NK-92 (cell line): ENCODE data around the gene S100B.

ENCODE experiments used
- DNase-seq: peaks from one replicate; lab custom pipeline; 2025; ENCODE audit not compliant: unreplicated experiment; lab: John Stamatoyannopoulos, UW

The S100B gene

DNA sequence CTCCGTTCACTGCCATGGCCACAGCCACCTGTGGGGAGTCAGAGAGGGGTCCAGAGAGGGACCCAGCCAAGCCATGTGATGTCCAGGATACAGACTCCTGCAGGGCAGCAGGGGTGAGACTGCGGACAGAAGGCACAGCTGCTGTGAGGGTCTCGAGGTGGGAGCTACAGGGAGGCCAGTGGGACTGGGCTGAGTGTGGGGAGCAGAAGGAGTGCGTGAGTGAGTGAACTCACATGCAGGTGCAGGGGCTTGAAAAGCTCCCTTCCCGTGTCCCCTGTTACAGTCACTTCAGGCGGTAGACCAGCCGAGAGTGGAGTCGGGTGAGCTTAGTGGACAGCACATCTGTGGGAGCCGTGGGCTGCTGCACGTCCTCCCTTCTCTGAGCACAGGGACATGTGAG lies 42.4 kb downstream of the S100B start:
- DNase-seq = no peak

DNA sequence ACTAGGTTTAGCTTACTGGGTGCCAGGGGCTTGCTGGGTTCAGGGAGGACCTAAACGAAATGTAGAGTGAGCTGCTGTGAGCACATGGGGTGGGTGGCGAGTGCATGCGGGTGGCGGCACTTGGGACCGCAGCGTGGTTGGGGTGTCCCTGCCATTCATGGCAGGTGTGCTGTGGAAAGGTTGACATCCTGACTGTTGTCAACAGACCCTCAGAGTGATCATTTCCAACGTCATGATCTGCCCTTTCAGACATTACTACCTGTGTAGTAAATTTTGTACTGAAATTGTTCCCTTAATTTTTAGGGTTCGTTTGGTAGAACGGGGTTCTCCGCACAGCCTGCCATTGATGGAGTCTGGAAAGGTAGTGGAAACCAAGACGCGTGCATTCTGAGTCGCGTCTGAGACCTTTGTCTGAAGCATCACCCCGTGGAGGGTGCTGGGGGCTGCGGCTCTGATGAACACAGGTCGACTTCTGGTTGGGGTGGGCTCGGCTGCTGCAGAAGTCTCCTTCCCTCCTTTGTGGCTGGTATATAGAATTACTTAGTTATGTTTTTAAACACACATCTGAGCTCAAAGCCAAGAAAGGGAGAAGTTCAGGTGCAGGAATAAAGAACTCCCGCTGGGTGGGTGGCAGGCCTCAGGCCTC lies 43.3 kb downstream of the S100B start:
- DNase-seq = no peak

DNA sequence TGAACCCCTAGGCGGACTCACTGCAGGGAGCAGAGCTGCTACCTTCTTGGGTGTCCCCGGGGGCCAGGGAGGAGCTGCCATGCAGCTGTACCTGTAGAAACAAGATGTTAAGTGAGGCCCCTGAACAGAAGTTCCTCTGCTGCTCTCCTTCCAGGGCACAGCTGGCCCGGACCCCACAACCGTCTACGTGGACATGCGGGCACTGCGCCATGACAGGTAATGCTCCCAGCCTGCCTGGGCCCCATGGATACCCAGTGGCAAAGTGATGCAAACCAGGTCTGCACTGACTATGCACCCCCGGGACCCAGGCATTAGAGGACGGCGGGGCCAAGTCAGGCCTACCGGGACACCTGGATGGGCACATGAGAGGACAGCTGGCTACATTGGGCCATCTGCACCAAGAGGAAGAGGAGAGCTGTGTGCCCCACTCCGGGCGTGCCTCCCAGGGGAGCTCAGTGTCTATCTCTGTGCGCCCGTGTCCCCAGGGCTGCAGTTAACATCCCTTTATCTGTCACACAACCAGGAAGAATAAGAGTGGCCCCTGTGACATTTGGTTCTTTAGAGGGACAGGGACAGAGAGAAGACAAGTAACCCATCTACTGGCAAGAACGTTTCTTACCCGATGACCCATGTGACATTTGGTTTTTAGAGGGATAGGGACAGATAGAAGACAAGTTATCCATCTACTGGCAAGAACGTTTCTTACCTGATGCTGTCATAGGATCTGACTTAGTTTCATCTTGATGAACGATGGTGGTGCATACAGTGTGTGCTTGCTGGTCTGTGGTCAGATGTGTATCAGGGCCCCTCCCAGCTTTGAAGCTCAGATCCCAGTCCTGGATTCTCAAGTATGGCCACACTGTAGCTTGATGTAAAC lies 44.1 kb downstream of the S100B start:
- DNase-seq = no peak

DNA sequence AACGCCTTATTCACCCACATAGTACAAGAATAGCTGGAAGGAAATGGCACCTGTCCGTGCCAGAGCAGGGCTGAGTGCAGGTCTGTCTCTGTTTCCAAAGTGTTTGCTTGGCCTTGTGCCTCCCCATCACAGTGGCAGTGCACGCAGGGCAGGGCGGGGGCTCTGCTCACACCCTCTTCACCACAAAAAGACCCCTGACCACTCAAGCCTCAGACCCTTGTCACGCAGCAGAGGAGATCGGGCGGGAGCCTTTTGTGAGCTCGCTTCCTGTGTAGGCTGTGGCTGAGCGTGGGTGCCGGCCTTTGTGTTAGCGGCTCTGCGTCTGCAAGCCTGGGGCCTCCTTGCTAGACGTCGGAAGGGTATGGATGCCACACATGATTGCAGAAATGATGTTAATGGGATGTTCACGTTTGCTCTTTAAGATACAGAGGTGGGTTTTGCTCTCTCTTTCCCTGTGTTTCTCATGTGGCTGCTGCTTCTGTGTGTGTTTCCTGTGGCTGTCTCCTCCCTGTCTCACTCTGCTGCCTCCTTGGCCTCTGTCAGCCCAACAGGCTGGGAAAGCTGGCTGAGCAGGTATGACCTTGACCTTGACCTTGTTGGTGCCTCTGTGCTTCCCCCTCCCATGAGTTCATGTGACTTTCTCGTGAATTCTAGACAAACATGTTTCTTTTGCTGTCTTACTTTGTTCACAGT lies 45.4 kb downstream of the S100B start:
- no peak for DNase-seq

DNA sequence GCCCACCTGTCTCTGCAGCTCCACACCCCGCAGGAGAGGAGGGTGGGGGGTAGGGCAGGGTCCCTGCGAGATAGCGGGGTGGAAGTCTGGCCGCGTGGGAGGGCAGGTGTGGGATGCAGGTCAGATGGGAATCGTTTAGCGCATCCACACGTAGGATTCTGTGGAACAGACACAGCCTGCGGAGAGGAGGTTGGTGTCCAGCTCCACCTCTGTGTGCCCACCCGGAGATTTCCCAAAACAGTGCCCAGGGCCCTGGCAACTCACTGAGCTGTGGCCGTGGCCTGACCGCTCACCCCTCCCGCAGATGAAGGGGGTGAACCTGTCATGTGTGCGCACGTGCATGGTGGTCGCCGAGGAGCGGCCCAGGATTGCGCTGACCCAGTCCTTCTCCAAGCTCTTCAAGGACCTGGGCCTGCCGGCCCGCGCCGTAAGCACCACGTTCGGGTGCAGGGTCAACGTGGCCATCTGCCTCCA lies 46.9 kb downstream of the S100B start:
- no peak for DNase-seq

DNA sequence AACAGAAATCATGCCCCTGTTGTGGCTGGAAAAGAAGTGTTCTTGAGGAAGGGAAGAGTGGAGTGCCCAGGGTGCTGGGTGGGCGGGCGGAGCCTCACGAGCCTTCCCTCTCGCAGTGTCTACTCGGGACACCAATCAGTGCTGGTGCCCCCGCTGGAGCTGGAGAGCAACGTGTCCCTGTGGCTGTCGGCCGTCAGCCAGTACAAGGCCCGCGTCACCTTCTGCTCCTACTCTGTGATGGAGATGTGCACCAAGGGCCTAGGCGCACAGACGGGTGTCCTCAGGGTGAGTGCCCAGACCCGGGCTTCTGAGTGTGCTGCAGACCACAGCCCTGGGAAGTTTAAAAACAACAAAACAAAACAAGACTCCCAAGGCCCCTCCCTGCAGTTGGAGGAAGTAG lies 47.4 kb downstream of the S100B start:
- no peak for DNase-seq

DNA sequence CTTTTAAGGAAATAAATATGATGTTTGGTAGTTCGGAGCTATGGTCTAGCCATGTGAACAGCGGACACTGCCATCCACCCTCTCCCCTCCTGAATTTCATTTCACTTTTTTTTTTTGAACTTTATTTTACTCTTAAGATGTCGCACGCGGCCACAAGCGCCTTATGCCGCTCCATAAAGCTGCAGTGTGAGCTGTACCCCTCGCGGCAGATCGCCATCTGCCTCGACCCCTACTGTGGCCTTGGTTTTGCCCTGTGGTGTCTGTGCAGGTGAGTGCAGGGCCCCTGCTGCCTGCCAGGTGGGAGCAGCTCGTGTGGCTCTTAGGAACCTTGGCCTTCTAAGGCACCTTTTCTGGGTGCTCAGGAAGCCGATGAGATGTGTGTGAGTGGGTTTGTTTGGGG lies 48.1 kb downstream of the S100B start:
- no peak for DNase-seq

DNA sequence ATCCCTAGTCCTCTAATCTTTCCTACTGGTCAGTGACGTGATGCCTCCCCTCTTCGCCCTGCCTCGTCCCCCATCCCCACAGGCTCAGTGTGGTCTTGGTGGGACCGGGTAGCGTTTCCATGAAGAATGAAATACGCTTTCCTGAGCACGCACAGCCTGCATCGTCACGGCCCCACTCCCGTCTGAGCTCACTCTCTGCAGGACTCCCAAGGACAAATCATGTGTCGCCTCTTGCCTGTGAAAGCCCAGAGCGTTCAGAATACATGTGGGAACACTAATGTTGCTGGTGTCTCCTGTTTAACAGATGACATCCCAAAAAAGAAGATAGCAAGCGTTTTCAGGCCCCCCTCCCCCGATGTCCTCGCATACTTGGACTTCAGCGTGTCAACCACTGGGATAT lies 49.2 kb downstream of the S100B start:
- no peak for DNase-seq

DNA sequence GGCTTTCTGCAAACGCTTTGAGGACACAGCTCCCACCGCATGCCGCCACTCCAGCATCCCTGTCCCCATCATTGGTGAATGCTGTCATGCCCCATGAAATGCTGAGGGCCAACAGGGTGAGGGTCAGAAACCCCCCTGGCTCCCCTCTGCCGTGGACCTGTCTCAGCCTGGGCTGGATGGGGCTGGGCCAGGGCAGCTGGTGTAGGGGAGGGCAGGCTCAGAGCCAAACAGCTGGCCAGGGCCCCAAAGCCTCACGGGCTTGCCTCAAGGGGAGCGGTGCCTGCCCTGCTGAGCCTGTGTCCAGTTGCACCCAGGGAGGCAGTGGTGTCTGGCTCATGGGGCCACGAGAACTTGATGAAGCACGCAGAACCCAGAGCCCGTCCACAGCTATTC lies 49.7 kb downstream of the S100B start:
- no peak for DNase-seq

DNA sequence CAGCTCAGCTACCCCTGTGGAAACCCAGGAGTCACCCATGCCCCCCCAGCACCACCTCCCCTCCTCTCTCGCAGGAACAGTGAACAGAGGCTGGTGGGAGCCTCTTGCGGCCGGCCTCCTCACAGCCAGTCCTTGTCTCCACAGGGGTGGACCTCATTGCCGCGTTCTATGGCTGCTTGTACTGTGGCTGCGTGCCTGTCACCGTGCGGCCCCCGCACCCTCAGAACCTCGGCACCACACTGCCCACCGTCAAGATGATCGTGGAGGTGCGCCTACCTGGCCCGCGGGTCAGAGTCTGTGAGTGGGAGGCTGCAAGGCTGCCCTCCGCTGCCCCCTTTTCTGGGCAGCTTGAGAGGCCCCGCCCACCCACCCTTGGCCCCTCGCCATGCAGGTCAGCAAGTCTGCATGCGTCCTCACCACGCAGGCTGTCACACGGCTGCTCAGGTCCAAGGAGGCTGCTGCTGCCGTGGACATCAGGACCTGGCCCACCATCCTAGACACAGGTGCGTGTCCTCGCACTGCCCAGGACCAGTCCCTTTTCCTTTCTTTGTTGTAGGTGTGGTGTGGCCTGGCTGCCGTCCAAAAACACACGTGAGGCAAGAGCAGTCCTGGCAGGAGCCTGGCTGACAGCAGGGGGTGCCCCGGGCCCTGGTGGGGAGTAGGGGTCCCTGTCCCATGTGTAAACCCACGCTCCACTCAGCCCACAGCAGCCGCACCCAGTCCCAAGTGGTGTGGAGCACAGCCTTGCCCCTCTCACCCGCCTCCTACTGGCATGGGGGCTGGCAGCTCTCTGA lies 50.3 kb downstream of the S100B start:
- no peak for DNase-seq

DNA sequence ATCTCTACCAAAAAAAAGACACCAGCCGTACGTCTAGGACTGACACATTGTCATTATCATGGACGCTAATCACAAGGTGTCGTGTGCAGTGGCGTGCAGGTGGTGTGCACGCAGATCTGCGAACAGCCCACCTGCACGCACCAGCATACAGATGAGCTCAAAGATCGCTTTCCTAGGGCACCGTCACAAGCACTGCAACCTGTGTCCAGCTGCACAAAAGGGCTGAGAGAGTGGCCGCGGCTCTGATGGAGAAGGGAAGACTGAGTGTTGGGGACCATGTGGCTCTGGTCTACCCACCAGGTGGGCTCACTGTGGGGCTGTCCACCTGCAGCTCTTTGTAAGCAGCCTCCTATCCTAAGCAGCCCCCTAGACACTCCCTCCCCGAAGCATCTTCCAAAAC lies 50.9 kb downstream of the S100B start:
- DNase-seq = no peak

DNA sequence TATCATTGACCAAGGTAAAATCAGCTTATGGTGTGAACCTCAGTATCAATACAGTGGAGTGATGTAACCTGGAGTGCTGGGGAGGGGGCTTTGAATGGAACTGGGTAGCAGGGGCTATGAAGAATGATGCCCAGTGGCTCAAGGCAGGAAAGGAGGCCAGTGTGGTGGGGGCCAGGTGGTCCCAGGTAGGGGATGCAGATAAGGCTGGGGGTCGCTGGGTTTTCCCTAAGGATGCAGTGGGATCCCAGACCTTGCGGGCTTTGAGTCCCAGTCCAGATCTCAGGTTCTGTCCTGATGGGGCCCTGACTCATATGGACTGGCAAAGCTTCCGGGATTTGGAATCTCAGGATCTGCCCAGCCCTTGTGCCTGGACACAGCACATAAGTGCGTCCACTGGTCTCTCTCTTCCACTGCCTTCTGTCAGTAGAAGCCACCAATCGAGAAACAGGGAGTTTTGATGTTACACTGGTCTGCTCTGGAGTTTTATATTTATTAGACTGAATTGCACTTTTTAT lies 52.0 kb downstream of the S100B start:
- DNase-seq = no peak

DNA sequence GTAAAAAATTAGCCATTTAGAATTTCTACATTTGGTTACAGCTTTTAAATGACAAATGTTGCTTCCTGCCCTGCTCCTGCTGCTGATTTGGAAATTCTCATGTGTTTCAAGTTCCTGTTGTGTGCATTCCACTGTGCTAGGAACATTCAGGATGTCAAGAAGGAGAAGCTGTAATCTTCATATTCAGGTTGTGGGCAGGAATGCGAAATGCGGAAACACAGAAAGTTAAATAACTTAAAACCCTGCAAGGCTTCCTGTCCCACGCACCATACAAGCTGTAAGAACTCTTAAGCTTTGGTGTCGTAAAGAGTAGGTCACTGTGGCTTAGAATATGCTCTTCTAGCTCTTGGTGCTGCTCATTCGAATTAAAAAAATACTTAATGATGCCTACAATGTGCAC lies 52.6 kb downstream of the S100B start:
- no peak for DNase-seq

DNA sequence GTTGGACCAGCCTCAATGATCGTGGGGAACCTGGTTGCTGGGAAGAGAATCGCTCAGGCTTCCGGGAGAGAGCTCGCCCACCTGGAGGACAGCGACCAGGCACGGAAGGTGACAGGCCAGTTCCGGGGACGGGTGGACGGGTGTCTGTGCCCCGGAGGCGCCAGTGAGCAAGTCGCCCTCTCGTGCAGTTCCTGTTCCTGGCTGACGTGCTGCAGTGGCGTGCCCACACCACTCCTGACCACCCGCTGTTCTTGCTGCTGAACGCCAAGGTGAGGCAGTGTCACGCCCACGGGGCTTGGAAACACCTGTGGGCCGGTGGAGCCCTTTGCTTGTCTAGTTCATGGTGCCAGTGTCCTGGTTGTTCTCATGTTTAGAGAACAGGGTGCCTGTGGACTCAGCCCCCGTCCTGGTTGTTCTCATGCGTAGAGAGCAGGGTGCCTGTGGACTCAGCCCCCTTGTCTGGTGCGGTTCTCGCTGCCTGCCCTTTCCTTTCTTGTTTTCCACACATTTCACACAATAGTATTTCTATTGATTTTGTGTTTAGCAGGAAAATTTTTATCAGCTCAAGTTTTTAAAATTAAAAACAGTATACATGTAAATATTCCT lies 53.1 kb downstream of the S100B start:
- no peak for DNase-seq

DNA sequence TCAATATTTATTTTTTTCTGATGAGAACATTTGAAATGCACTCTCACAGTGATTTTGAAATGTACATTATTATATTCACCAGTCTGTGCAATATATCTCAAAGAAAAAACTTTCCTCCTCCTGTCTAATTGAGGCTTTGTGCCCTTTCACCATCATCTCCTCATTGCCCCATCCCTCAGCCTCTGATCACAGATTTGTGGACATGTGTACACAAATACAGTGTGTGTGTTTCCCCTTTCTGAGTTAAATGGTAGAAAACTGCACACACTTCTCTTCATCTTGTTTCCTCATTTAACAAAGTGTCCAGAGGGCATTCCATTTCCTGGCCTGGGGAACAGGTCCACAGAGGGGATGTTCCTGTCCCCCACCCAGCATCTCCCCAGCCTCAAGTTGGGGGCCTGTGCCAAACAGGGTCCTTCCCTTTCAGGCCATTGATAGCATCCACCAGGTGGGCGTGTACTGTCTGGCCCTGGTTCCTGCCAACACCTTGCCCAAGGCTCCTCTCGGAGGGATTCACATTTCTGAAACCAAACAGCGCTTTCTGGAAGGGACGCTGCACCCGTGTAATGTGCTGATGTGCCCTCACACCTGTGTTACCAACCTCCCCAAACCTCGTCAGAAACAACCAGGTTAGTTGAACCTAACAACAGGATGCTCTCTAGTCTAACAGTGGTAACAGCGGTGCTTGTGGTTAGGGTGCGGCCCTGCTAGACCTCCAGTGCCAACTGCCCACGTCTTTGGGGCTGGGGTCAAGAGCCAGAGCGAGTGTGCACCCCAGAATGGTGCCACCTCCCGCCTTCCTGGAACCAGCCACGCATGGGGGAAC lies 54.6 kb downstream of the S100B start:
- no peak for DNase-seq

DNA sequence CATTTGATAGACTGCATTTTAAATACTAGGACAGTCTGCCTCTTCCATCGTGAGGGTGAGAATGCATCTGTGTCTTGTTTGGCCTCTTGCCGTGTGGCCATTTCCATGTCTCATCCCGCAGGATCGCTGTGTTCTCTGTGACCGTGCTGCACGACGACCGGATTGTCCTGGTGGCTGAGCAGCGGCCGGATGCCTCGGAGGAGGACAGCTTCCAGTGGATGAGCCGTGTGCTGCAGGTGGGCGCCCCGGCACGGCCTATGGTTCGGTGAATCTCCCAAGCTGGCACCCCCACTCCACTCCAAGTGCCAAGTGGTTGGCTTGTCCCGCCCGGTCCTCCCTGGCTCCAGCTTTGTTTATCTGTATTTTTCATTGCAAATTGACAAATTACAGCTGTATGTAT lies 55.2 kb downstream of the S100B start:
- no peak for DNase-seq
